ENCODE results near the gene MCRIP1. TPM values are rescaled to one million over a fixed set of nuclear protein-coding genes. Genes with fewer than 3 reads are reported as not detected.

MCRIP1 gene
- total and polyA plus RNA-seq, 2 of the 13 experiments (the other 11 are each of a cell fraction or from before 2014, with no cell fraction given) = 79.7 to 84.9 TPM

DNA sequence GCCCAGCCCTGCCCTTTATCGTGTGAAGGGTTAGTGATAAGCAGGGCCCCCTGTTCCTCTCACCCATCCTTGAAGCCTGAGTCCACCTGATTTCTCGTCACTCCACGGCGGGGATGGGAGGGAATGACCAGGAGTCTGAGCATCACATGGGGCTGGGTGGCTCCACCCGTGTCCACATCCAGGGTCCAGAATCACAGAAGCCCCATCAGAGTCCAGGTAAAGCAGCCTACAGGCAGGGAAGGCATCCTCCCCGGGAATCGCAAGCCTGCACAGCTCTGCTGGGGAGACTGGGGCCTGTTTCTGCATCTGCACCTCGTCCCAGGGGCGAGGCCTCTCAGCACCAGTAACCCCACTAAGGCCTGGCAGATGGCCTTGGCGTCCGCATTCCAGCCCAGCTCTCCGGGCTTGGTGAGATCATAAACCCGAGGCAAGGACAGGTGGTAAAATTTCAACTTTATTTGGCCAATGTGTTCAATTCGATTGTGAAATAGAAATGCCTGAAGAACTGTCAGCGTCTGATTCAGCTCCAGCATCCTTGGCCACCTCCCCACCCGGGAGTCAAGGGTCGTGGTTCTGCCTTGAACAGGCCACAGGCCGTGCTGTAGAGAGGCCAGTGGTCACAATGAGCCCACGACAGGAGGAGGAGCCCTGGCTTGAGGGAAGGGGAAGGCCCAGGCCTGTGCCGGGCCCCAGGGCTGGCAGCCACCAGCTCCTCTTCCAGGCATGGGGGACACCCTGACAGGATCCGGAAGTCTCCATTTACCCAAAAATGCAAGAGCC, 9.8 kb upstream of the MCRIP1 start (continued):
- TF ChIP-seq POLR2AphosphoS2 (IDR thresholded peaks at IDR 0.05; ENCODE audit: low read depth, low read length) (peak; percentile 95), ZFY (CRISPR knock-in tag; IDR thresholded peaks at IDR 0.05) (0 out of 2 replicates have a peak, but pooled peaks have one; percentile 6), MAZ (IDR thresholded peaks at IDR 0.05; ENCODE audit: borderline replicate concordance, low read depth, low read length) (no peak), MAZ (CRISPR knock-in tag; IDR thresholded peaks at IDR 0.05; ENCODE audit: low read depth) (peak; percentile 26; the same call in 1 of the 2 replicates), HNRNPL (IDR thresholded peaks at IDR 0.05; ENCODE audit: low read depth, low read length) (0 out of 2 replicates have a peak, but pooled peaks have one; percentile 21), ZSCAN22 (CRISPR knock-in tag; IDR thresholded peaks at IDR 0.05) (no peak), ZNF75D (CRISPR knock-in tag; IDR thresholded peaks at IDR 0.05; ENCODE audit: borderline replicate concordance) (no peak), ZFX (CRISPR knock-in tag; IDR thresholded peaks at IDR 0.05; ENCODE audit: low read depth) (peak; percentile 42), YEATS2 (CRISPR knock-in tag; IDR thresholded peaks at IDR 0.05; ENCODE audit: borderline replicate concordance) (no peak), ZNF772 (CRISPR knock-in tag; IDR thresholded peaks at IDR 0.05) (0 out of 2 replicates have a peak, but pooled peaks have one; percentile 45), ZNF44 (CRISPR knock-in tag; IDR thresholded peaks at IDR 0.05) (no peak), NR1H2 (CRISPR knock-in tag; IDR thresholded peaks at IDR 0.05; ENCODE audit: borderline replicate concordance, low read depth) (no peak), AKAP8 (CRISPR knock-in tag; IDR thresholded peaks at IDR 0.05) (peak; percentile 70; the same call in 1 of the 2 replicates), ZNF547 (CRISPR knock-in tag; IDR thresholded peaks at IDR 0.05) (no peak), ZNF891 (CRISPR knock-in tag; IDR thresholded peaks at IDR 0.05) (peak; percentile 65; the same call in 1 of the 2 replicates), TBX2 (CRISPR knock-in tag; IDR thresholded peaks at IDR 0.05; ENCODE audit: borderline replicate concordance) (0 out of 2 replicates have a peak, but pooled peaks have one; percentile 36), HNRNPUL1 (IDR thresholded peaks at IDR 0.05; ENCODE audit: low read depth, low read length) (no peak), ZMAT3 (CRISPR knock-in tag; conservative IDR thresholded peaks at IDR 0.05) (no peak)
- TF ChIP-seq, protein P1, sequence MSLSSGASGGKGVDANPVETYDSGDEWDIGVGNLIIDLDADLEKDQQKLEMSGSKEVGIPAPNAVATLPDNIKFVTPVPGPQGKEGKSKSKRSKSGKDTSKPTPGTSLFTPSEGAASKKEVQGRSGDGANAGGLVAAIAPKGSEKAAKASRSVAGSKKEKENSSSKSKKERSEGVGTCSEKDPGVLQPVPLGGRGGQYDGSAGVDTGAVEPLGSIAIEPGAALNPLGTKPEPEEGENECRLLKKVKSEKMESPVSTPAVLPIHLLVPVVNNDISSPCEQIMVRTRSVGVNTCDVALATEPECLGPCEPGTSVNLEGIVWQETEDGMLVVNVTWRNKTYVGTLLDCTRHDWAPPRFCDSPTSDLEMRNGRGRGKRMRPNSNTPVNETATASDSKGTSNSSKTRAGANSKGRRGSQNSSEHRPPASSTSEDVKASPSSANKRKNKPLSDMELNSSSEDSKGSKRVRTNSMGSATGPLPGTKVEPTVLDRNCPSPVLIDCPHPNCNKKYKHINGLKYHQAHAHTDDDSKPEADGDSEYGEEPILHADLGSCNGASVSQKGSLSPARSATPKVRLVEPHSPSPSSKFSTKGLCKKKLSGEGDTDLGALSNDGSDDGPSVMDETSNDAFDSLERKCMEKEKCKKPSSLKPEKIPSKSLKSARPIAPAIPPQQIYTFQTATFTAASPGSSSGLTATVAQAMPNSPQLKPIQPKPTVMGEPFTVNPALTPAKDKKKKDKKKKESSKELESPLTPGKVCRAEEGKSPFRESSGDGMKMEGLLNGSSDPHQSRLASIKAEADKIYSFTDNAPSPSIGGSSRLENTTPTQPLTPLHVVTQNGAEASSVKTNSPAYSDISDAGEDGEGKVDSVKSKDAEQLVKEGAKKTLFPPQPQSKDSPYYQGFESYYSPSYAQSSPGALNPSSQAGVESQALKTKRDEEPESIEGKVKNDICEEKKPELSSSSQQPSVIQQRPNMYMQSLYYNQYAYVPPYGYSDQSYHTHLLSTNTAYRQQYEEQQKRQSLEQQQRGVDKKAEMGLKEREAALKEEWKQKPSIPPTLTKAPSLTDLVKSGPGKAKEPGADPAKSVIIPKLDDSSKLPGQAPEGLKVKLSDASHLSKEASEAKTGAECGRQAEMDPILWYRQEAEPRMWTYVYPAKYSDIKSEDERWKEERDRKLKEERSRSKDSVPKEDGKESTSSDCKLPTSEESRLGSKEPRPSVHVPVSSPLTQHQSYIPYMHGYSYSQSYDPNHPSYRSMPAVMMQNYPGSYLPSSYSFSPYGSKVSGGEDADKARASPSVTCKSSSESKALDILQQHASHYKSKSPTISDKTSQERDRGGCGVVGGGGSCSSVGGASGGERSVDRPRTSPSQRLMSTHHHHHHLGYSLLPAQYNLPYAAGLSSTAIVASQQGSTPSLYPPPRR (CRISPR knock-in tag; IDR thresholded peaks at IDR 0.05; ENCODE audit: borderline replicate concordance) = no peak
- TF ChIP-seq, protein P2, sequence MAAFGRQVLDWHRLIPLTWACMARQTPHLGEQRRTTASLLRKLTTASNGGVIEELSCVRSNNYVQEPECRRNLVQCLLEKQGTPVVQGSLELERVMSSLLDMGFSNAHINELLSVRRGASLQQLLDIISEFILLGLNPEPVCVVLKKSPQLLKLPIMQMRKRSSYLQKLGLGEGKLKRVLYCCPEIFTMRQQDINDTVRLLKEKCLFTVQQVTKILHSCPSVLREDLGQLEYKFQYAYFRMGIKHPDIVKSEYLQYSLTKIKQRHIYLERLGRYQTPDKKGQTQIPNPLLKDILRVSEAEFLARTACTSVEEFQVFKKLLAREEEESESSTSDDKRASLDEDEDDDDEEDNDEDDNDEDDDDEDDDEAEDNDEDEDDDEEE (CRISPR knock-in tag; IDR thresholded peaks at IDR 0.05) = 0 out of 2 replicates have a peak, but pooled peaks have one; percentile 27
- TF ChIP-seq, protein P3, sequence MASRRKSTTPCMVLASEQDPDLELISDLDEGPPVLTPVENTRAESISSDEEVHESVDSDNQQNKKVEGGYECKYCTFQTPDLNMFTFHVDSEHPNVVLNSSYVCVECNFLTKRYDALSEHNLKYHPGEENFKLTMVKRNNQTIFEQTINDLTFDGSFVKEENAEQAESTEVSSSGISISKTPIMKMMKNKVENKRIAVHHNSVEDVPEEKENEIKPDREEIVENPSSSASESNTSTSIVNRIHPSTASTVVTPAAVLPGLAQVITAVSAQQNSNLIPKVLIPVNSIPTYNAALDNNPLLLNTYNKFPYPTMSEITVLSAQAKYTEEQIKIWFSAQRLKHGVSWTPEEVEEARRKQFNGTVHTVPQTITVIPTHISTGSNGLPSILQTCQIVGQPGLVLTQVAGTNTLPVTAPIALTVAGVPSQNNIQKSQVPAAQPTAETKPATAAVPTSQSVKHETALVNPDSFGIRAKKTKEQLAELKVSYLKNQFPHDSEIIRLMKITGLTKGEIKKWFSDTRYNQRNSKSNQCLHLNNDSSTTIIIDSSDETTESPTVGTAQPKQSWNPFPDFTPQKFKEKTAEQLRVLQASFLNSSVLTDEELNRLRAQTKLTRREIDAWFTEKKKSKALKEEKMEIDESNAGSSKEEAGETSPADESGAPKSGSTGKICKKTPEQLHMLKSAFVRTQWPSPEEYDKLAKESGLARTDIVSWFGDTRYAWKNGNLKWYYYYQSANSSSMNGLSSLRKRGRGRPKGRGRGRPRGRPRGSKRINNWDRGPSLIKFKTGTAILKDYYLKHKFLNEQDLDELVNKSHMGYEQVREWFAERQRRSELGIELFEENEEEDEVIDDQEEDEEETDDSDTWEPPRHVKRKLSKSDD (CRISPR knock-in tag; IDR thresholded peaks at IDR 0.05; ENCODE audit: low read depth) = no peak
